ENCODE measurements around the gene B3GALT6.

The B3GALT6 gene

DNA sequence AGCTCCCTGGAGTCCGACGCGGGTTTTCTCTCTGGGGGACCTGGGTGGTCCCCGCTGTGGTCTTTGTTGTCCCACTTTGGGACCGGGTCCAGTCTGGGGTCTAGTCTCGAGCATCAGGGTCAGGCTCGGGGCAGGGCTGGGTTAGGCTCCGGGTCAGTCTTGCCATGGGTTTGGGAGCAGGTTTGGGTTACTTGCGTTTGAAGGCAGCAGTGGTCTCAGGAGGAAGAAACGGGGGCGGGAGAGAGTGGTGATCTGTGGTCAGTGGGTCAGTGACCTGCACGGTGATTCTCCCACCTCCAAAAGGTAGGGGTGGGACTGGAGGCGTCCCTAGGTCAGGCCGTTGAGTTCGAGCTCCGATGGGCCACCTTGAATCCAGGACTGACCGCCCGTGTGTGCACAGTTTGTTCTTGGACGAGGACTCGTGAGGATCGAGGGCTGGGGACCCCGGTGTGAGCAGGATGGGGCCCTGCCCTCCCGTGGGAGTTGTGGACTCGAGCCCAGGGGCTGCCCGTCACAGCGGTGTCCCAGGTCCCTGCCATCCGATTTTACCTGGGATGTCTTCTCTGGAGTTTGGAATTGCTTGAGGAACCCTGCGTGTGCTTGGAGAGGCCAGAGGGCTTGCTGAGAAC lies 2.3 kb downstream of the B3GALT6 start:
- no peak for DNase-seq

DNA sequence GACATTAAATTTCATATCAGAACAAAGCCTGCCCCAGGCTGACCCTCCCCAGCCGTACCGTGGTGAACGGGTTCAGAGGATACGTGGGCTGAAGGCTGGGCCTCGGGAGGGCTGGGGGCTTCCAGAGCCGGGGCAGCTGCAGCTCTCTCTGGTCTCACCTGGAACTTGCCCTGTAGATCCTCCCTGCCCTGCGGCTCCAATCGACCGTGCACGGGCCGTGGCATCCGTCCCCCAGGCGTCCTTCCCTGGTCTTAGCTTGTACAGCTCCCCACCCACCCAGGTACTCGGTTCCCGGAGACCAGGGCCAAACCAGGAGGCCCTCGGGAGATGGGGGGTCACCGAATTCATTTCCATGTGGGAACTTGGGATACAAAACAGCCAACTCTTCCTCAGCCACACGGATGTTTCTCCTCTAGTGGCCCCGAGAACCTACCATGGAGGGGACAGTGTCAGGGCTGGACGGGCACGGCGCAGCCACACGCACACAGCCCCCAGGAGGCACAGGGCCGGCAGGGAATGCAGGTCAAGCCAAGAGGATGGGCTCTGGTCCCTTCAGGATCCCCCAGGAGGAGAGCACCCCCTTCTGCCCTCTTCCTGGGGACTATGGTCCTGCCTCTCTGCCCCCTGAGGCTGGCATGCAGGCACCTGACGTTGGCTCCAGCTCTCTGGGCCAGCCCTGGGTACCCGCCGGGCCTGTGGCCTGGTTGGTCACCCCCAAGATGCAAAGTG lies 3.1 kb downstream of the B3GALT6 start:
- no peak for DNase-seq

DNA sequence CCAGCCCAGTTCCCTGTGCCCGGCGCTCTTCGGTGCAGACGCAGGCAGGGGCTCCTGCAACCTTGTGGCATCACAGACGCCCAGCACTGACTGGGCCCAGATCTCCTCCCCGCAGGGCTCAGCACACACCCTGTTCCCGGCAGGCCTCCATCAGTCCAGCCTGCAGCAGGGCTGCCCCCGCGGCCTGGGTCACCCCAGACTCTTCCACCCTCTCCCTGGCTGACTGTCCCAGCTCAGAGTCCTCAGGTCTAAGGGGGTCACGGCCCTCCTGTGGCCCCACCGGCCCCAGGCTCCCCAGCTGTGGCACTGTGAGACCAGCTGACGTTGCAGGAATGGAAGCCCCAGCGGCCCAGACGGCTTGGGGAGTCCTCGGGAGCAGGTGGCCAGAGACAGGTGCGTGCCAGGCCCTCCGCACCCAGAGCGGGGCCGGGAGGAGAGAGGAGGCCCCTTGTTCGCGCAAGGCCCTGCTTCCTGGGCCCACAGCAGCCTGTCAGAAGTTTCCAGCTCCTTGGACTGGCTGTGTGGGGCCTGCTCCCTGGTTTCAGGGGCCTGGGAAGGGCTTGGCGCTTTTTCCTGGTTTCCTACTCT lies 4.2 kb downstream of the B3GALT6 start:
- no peak for DNase-seq

DNA sequence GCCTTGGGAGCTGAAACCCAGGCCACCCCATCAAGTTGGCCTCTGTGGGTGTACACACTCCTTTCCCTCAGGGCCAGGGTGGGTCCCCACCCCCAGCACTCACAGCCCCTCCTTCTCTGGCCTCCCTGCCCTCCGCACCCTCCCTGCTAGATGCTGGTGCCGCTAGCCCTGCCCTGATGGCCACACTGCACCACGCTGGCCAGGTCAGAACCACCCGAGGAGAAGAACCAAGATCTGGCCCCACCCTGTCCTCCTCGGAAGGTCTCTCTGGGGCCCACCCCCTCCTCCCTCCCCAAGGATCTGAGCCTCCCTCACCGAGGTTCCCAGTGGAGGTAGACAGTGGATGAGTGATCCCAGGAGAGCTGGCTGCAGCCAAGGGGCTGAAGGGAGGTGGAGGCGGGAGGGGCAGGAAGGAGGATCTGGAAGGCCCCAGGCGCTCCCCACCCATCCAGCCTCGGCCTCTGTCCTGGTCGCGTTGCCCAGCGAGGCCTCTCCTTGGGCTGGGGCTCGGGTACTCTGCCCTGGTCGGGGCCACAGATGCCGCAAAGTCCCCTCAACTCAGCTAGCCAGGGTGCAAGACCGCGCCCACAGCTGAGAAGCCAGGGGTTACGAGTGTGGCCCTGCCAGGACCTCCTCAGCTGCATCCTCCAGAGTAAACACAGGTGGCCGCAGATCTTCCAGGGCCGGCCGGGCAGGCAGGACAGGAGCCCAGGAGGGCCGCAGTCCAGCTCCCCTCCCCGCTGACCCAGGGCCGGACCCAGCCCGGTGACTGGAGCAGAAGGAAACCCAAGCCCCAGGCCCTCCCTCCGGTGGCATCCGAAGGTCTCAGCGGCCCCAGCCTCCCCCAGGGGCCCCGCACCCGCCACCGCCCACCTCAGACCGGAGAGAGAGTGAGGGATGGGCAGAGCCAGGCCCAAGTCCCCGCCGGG lies 5.2 kb downstream of the B3GALT6 start:
- DNase-seq, result no peak

DNA sequence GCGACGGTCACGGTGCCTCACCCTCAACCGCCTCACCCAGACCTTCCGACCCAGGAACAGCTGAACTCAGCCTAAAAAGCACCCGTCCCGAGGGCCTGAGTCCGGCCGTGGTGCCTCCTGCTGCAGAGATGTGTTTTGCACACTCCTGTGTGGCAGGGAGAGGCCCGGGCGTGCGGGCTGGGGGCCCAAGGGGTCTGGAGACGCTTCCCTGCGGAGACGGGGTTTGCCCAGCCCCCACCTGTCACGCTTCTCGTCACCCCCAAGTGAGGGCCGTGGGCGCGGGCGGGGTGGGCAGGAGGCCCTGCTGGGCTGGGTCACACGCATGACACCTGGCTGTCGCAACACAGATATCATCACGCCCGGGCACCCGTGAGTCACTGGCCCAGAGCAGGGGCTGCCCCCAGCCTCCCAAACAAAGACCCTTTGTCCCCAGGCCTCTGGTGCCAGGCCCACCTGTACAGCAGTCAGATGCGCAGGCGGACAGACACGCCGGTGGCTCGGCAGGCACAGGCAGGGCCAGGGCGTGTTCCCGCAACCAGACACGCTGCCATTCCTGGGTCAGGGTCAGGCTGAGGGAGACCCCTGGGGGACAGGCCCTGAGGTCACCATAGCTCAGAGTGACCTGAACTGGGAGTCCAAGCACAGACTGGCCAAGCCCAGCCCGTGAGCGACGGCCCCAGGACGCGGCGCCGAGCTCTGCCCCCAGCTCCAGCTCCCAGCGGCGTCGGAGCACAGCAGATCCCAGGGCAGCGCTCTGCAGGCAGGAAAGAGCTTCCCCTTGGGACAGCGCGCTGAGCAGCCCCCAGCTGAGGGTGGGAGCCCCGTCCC lies 6.1 kb downstream of the B3GALT6 start:
- no peak for DNase-seq

DNA sequence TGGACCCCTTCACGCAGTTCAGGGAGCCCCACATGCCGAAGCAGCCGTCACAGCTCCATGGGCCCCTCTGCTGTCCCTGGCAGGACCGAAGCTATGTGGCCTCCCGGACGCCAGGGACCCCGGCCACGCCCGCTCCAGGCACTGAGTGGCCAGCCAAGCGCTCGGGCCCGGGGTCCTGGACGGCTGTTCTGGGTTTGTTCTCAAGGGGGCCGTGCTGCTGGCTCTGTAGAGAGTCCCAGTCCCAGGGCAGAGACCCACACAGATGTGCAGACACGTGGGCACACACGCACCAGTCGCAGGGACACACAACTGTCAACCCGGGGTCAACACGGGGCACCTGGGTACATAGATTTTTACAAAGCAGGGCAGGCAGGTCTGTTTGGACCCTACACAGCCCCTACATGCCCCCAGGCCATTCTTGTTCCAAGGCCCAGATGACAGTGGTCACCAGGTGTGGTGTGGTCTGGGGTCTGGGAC lies 6.7 kb downstream of the B3GALT6 start:
- DNase-seq, result no peak

DNA sequence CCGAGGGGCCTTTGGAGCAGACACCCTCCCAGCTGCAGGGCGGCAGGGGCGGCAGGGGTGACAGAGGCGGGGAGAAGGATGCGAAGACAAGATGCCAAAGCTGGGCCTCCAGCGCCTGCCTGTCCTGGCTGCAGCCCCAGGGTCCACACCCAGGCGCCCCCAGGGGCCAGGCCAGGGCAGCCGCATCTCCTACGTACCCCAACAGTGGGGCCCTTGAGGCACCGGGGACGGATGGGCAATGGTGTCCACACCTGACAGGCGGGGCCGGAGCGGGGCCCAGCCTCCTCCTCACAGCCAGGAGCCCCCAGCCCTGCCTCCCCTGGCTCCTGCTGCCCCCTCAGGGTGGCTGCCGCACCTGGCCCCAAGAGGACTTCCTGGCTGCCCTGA lies 7.2 kb downstream of the B3GALT6 start:
- DNase-seq, result no peak

DNA sequence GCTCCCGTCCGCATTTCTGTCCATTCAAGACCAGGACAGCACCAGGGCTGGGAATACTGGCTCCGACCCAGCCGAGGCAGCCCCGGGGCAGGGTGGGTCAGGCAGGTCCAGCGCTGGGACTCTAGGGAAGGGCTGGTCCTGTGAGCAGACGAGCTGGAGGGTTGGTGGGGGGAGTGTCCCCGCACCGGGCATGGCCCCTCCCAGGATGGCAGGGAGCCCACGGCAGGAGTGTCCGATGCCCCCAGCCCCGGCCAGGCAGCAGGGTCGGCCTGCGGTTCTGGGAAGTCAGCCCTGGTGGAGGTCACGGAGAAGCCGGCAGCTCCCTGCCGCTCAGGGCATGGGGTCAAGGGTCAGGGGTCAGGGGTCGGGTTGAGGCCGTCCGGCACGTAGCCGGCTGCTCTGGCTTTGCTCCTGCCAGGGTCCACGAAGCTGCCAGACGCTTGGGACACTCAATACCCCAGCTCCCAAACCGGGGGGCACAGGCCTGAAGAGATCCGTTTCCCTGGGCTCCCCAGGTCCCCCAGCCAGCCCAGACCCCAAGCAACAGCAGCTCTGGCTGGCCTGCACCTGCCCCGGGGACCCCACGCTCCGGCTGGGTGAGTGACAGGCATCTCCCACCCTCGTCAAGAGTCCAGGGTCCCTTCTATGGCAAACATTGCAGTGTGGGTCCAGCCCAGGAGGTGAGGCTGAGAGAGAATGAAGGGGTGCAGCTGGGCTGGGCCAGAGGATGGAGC lies 7.7 kb downstream of the B3GALT6 start:
- DNase-seq, result no peak

DNA sequence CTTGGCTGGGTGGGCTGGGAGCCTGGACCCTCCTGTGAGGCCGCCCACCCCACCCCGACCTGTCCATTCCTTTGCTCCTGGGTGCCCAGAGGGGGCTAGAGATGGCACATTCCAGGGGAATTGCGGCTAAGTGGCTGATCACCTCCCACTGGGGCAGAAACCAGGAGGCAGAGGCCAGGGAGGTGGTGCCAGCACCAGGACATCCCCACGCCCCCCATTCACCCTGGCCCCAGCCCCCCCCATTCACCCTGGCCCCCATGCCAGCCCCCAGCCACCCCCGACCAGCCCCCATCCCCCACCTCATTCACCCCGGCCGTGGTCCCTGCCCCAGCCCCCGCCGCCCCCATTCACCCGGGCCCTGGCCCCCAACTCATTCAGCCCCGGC lies 8.3 kb downstream of the B3GALT6 start:
- no peak for DNase-seq

DNA sequence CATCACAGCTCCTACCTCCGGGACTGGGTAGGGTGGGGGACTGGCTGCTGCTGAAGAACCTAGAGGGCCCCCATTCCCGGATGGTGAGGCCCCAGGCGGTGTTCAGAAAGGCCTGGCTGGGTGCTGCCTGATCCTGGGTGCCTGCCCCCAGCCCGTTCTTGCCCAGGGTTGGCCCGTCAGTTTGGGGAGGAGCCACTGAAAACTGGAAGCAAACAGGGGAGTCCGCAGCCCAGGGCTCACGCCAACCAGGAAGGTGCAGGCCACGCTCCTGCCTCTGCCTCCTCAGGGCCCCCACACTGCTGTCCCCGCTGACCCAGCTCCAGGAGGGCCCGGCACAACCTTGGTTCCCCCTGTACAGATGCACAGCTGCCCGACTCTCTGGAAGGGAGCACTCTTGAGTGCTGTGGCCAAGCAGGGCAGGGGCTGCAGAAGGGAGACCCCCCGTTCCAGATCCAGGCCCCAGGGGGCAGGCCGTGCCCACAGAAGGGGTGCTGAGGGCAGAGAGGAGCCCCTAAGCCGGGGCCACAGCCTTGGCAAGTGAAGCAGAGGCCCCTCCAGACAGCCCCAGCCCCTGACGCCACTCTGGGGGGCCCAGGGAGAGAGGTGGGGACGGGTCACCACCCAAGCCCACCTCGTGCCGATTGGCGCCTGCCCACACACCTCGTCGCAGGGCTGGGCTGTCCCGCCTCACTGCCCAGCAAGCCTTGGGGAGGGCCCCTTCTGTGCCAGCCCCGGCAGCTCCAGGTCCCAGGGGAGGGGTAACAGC lies 9.0 kb downstream of the B3GALT6 start:
- no peak for DNase-seq

DNA sequence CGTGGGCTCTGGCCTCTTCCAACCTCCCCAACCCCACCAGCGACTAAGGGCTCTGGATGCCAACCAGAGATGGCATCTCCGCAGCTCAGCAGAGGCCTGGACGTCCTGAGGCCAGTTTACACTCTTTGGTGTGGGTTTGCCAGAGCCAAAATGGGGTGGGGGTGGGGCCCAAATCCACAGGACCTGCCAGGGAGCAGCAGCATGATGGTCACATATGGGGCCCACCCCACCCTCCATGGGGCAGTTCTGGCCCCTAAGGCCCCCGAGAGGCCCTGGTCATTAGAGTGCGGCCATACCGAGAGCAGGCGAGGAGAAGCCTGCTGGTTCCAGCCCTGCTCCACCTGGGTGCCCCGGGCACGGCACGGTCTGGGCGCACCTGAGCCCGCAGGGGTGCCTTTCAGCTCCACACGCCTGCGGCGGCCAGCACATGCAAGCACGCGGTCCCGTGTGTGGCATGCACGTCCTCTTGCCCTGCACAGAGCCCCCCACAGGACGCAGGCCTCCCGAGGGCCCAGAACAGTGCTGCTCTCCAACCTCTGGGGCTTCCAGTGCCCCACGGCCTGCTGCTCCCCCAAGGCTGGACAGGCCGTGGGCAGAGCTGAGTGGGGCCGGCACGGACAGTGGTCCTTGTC lies 9.7 kb downstream of the B3GALT6 start:
- DNase-seq, result no peak

DNA sequence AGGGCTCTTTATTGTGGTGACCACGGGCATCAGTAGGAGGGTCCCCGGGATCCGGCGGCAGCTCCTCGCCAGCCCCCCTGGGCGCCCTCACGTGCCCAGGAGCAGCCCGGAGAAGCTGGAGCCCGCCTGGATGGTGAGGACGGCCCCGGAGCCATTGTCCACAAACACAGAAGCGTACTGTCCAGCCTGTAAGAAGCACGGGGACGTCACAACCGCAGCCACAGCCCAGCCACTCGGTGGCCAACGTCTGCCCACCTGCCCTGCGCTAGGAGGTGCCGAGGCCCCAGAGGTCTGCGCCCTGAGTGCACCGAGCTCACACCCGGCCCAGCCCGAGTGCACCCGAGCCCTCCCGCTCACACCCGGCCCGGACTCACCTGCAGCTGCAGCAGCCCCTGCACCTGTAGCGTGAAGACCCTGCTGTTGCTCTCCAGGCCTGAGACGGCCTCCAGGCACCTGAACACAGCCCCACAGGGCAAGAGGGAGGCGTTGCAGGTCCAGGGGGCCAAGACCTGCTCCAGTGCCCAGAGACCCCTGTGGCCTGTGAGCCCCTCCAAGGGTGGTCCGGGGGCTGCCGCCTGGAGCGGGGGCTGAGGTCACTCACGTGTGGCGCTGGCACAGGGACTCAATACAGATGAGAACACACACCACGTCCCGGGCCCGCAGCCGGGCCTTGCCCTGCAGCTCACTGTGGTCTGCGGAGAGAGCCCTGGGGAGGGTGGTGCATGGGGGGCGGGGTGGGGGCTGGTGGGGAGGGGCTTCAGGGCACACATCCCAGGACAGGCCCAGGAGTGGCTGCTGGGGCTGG lies 10.6 kb downstream of the B3GALT6 start:
- DNase-seq, result no peak

DNA sequence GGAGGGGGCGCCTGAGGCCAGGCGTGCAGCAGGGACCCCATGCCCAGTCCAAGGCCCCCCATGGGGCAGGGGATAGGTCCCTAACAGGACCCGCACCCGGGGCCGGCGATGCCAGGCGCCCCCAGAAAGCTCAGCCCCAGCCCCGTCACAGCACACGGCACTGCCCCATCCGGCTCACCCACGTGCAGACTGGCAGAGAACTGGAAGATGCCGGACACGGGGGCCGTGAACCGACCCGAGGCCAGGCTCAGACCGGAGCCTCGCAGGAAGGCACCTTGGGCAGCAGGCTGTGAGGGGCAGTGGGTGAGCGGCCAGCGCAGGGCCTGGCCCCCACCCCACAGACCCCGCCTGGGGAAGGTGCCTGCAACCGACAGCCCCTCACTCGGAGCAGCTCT lies 11.2 kb downstream of the B3GALT6 start:
- no peak for DNase-seq

DNA sequence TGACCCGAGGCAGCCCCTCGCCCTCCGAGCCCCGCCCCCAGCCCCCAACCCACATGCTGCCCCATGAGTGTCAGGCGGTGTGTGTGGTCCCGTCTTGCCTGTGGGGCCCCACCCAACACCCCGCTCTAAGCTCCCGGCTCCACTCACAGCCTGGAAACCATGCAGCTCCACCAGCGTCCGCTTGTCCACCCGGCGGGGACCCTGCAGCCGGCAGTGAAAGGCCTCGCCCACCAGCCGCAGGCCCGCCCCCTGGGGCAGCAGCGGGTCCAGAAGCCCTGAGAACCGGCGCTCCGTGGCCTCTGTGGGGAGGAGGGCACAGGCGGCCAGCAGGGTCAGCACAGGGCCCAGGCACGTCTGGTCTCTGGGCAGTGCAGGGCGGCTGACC lies 11.8 kb downstream of the B3GALT6 start:
- DNase-seq, result no peak

DNA sequence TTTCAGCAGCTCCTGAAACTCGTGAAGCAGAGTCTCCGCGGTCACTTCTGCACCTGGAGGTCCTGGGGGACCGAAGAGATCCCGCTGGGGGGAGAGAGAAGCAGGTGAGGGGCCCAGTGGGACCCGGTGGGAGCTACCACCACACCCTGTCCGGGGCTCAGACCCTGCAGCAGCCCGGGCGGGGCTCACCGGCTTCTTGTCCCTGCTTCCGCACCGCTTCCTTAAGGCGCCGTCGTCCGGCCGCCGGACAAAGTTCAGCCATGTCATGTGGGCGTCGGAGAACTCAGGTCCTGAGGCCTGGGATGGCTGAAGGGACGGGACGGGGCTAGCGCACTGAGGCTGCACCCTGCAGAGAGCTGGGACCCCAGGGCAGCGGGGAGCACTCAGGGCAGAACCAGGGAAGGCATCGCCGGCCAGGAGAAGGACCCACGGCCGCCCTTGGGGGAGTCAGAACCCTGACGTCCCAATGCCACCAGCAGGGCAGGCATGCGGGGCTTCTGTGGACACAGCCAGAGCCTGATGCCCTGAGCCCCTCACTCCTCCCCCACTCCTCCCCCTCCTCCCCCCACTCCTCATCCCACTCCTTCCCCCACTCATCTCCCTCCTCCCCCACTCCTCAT lies 12.3 kb downstream of the B3GALT6 start:
- no peak for DNase-seq

DNA sequence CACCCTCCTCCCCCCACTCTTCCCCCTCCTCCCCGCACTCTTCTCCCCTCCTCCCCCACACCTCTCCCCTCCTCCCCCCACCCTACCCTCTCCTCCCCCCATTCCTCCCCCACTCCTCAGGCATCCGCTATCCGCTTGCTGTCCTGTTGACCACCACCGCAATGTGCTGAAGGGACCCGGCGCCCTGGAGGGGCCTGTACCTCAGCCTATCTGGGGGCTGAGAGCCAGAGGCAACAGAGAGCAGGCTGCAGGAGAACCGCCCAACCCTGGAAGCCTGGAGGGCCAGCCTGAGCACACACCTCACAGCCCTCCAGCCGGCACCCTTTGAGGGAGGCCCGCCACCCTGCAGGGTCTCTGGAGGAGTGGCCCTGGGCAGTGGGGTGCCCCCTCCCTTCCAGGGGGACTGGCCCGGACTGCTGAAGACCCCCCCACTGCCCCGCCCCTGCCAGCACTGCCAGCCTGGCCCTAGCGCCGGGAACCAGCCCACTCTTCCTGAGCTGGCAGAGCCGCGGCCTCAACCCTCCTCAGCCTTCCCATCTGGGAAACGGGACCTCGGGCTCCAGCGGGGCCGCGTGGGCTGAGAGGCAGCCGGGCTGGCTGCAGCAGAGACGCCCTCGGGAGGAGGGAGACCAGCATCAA lies 13.3 kb downstream of the B3GALT6 start:
- DNase-seq, result no peak

DNA sequence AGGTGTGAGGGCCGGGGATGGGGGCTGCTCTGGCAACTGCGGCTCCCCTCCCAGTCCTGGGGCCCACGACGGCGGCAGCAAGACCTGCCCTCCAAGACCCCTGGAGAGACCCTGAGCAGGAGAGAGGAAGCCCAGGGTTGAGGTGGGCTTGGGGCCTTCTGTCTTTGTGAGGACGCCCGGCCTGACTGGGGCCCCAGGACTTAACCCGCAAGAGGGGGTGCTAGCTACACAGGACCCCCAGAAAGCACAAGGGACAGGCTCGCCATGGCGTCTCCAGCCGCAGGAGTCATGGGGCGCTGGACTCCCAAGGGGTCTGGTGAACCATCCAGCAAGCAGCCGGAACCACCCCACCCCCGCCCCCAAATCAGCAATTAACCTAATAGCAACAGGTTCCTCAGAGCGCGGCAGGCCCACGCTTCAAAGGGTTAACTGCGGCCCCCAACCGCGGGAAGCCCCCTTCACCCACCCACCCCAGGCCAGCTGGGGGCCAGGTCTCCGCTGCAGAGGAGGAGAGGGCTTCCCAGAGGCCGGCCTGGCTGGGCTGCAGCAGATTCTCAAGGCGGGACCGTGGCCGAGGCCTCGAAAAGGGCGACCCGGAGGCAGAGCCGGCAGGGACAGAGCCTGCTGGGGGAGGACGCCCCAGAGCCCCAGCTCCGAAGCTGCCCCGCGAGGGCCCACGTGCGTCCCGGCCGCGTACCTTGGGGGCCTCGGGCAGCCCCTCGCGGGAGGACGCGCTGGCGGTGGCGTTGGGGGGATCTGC lies 14.0 kb downstream of the B3GALT6 start:
- DNase-seq, result no peak
